Skin epidermis (tissue), 12 donors: ENCODE measurements around the gene BAIAP3.
"Not testable (repeated sequence)": the region's sequence is repeated elsewhere in the genome, so short reads cannot be mapped to it uniquely, and the experiment has no call there.

ENCODE experiments used
- H3K27ac ChIP-seq, 21 experiments: fragments of 200-600 bp; sonication (generic) in 11 of 21; one replicate each; pipeline ENCODE4 v1.5.0; 2020; ENCODE audit warnings: mild to moderate bottlenecking in 3 of 21, inconsistent platforms in 2 of 21, moderate library complexity in 2 of 21
- H3K4me3 ChIP-seq, 7 experiments: fragments of 200-600 bp; sonication (generic) in 2 of 7; one replicate each; pipeline ENCODE4 v1.5.0; 2020; ENCODE audit warnings: inconsistent platforms in 2 of 7, mild to moderate bottlenecking in 2 of 7, moderate library complexity in 1 of 7

Gene BAIAP3

DNA sequence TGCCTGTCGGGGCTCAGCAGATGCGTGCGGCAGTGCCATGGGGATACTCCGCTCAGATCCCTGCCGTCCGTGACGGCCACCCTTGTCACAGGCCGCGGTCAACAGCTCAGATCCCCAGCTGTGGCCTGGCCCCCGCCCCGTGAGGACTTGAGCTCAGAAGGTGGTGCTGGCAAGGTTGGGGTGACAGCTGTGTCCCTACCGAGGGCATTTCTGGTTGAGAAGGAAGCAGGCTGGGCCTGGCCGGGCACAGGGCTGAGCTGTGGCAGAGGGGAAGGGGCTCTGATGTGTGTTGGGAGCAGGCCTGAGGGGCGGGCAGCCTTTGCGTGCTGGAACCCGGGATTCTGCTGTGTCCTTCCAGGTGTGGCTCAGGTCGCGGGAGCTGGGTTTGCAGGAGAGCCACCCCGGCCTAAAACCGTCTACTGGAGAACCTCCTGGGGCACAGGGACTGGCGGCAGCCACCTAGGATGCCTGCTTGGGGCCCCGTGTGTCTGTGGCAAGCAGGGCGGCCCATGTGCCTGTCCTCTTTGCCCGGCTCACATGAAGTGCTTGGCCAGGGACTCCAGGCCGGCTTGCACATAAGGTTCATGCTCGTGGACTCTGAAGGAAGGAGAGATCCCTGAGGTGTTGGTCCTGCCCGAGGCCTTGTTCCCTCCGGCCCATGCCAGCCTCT is 18.9 kb upstream of the BAIAP3 start:
- H3K4me3 ChIP-seq, result no peak overlapping the region
- H3K27ac ChIP-seq, result no peak overlapping the region

DNA sequence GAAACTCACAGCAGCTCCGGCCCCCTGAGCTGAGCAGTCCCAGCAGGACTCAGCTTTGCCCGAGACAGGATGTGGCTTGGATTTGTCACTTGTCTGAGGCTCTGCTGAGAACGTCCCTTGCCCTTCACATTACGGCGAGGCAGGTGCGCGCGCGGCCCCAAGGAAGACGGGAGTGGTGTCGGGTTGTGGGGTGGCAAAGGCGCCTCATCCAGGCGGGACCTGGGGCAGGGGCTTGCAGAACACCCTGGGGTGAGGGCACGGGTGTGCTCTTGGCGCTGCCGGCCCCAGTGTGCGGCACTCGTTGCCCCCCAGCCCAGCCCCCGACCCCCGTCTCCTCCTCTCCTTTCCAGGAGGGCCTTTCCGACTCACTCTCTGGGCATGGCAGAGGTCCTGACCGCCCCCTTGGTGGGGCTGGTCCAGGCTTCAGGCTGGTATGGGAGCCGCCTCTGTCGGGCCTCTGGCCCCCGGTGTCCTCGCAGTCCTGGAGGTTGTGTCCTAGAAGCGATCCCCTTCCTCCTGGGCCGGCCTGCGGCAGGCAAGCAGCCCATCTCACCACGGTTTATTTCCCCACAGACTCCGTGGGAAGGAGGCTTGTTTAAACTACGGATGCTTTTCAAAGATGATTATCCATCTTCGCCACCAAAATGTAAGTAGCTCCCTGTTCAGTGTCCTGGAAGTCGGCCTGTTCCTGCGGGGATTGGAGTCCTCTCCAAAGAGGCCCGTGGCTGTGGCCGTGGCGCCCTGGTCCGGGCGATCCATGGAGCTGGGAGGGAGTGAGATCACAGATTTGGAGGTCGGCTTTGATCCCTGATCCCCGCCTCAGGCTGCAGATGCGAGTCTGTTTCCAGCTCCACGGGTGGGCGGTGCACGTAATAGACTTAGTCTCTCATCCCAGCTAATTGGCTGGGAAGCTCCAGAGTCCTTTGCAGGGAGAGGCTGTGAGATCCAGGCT is 18.1 kb upstream of the BAIAP3 start:
- no peak overlapping the region for H3K27ac ChIP-seq
- H3K4me3 ChIP-seq, result no peak overlapping the region

DNA sequence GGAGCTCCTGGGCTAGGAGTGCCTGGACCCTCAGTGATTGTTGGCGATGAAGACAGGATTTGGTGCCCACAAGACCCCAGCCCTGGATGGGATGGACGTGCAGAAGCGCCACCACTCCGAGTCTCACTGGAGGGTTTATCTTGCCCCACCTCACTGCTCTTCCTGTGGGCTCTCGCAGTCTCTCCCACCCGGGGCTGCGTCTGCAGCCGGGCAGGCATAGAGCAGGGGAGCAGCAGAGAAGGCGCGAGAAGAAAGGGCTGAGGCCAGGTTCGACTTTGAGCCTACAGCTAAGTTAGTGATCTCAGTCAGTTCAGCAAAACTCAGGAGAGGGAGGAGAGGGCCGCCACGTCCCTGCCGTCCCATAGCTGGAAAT is 17.4 kb upstream of the BAIAP3 start:
- H3K27ac ChIP-seq, result no peak overlapping the region
- no peak overlapping the region for H3K4me3 ChIP-seq

DNA sequence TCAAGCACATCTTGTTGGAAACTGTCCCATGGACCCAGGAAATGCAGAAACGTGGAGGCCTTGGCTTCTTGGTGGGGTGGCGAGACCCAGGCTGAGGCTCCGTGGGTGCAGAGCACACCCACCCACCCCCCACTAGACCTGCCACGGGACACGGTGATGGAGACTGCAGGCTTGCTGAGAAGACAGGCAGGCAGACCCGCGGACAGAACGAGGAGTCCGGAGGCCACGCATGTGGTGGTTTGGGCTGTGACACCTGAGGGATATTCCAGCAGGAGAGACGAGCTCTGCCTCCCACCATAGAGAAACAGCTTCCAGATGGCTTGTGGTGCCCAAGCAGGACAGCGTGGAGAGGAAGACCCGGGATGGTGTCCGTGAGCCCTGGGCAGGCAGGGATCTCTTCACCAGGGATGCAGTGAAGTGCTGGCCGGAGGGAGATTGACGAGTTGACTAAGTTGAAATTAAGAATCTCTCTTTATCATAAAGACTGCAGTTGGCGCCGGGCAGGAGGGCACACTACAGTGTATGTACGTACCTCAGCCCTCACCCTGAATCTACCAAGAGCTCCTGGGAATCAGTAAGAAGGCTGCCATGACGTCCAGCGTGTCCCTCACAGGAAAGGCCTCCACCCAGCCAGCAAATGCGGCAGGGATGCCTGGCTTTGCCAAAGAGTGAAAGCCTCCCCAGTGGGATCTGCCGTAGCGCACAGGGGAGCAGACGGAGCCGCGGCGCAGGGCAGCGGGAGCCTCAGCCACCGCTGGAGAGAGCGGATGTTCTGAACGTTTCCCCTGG is 15.8 kb upstream of the BAIAP3 start:
- no peak overlapping the region for H3K27ac ChIP-seq
- H3K4me3 ChIP-seq, result no peak overlapping the region

DNA sequence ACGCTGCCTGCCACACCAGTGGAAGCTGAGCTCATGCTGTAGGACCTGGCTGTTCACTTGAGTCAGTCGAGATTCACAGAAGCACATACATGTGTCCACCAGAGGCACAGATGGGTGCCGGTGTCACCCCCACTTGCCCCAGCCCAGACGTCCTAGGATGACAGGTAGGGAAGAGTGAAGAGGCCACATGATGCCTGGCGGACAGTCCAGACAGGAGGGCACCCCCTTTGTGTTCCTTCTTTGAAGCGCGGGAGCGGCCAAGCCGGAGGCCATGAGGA is 15.2 kb upstream of the BAIAP3 start:
- Histone ChIP-seq H3K27ac (no peak overlapping the region), H3K4me3 (no peak overlapping the region)

DNA sequence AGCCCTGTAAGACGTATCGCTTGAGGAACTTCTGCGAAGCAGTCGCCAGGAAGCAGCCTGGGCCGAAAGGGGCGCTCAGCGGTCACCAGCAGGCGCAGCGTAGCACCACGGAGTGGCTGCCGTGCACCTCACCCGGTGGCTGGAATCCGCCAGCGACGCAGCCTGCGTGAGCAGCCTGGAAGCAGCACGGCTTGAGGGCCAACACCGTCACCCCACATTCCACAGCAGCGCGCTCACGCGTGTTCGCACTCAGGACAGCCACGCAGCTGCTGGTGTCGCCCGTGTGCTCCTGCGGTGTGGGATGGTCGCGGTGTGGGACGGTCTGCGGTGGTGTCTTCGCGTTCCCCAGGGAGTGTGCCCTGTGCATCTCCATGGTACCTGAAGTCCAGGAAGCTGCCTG is 14.4 kb upstream of the BAIAP3 start:
- no peak overlapping the region for H3K4me3 ChIP-seq

DNA sequence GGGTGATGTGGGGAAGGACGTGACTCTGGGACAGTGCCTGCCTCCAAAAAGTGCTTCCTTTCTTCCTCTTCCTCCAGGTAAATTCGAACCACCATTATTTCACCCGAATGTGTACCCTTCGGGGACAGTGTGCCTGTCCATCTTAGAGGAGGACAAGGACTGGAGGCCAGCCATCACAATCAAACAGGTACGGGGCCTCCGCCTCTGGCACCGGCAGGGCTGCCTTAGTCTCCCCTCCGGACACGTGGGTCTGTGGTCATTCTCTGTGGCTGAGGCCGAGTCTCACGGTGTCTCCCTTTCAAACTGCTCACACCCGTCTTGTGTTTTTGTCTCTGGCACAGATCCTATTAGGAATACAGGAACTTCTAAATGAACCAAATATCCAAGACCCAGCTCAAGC is 13.3 kb upstream of the BAIAP3 start:
- H3K27ac ChIP-seq, result no peak overlapping the region
- no peak overlapping the region for H3K4me3 ChIP-seq

More for the DNA sequence above, 14.4 kb upstream of the BAIAP3 start:
- H3K27ac ChIP-seq, result no peak overlapping the region

DNA sequence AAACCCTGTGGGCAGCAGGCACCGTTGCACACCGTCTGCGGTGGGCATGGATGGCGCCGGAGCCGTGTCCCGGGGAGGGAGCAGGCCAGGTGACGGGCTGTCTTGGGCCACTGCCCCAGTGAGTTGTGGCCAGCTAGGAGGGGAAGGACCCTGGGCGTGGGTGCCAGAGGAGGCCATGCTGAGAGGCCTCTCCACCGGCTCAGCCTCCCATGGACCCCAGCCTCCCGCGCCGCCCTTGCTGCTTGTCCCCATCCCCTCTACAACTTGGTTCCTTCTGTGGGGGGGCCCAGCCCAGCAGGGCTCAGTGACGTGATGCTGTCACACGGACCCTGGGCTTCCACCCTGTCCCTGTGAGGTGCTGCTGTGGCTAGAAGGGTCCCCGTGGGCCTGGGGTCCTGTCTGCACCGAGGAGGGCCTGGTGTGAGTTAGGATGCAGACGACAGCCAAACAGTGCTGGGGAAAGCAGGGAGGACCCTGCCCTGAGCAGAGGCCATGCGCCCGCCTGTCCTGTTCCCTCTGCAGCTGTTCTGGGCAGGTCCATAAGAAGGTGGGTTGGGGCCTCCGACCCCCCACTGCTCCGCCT is 12.7 kb upstream of the BAIAP3 start:
- H3K4me3 ChIP-seq, result no peak overlapping the region
- no peak overlapping the region for H3K27ac ChIP-seq

DNA sequence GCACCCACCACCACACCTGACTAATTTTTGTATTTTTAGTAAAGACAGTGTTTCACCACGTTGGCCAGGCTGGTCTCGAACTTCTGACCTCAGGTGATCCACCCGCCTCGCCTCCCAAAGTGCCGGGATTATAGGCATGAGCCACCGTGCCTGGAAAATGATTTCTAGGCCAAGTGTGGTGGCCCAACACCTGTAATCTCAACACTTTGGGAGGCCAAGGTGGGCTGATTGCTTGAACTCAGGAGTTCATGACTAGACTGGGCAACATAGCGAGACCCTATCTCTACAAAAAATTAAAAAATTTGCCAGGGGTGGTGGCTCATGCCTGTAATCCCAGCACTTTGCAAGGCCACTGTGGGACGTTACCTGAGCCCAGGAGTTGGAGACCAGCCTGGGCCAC is 11.0 kb upstream of the BAIAP3 start:
- no peak overlapping the region for H3K27ac ChIP-seq

DNA sequence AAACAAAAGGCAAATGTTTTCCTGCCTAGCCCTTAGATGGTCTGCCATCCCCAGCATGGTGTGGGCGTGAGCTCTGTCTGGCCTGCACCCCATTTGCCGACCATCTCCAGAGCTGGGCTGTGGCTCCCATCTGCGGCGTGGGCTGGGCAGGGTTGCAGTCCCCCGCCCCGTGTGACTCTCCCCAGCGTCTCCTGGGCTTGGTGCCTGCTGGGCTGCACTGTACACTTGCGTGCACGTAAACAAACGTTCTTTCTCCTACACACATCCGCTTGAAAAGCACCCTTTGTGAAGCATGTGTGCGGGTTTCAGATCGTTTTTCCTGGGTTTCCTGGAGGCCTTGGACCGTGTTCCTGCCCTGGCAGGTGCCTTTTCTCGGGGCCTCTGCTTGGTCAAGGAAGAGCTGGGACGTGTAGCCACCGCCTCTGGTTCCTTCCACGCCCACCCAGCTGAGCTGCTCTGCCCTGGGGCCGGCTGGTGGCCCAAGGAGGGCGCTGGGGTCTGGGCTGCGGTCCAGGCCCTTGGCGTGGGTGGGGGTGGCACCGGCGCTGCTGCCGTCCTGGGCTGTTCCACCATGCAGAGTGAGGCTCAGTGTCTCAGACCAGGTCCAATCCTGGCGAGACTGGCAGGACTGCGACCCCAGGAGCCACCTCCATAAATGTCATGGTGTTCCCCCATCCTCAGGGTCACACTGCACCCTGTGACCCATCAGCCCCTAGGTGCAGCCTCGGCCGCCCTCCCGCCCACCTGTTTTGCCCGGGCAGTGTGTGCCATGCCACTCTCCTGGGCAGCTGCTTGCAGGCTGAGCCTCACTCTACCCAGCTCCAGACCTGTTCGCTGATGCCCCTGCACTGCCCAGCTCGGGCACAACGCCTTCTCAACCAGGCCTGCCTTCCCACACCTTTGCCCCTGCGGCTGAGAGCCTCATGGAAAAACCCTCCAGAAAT is 9.9 kb upstream of the BAIAP3 start:
- no peak overlapping the region for H3K27ac ChIP-seq

More for the DNA sequence above, 11.0 kb upstream of the BAIAP3 start:
- no peak overlapping the region for H3K4me3 ChIP-seq

DNA sequence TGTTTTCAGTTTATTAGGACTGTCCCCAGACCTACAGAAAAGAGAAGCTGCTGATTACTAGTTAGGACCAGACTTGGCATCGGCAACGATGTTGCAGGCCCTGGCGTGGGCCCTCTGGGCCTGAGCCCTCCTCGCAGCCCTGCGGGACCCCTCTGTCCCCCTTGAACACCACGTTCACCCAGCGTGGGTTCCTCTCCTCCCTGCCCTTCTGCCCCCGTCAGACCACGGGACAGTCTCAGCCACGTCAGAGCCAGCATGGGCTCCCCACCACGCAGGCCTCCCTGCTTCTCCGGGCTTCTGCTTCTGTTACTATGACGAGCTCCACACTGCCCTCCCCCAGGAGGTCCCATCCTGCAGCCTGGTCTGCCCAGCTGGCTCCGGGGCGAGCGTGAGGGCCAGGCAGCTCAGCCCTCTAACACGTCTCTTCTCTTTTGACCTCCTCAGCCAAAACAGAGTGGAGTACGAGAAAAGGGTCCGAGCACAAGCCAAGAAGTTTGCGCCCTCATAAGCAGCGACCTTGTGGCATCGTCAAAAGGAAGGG is 9.1 kb upstream of the BAIAP3 start:
- no peak overlapping the region for H3K27ac ChIP-seq
- no peak overlapping the region for H3K4me3 ChIP-seq

More for the DNA sequence above, 9.9 kb upstream of the BAIAP3 start:
- no peak overlapping the region for H3K4me3 ChIP-seq

DNA sequence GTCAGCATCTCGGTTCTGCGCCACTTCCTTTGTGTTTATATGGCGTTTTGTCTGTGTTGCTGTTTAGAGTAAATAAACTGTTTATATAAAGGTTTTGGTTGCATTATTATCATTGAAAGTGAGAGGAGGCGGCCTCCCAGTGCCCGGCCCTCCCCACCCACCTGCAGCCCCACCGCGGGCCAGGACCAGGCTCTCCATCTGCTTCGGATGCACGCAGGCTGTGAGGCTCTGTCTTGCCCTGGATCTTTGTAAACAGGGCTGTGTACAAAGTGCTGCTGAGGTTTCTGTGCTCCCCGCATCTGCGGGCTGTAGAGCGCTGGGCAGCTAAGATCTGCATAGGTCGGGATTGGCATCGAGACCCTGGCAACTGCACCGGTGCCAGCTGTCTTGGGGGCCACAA is 8.2 kb upstream of the BAIAP3 start:
- Histone ChIP-seq H3K4me3 (no peak overlapping the region), H3K27ac (no peak overlapping the region)

DNA sequence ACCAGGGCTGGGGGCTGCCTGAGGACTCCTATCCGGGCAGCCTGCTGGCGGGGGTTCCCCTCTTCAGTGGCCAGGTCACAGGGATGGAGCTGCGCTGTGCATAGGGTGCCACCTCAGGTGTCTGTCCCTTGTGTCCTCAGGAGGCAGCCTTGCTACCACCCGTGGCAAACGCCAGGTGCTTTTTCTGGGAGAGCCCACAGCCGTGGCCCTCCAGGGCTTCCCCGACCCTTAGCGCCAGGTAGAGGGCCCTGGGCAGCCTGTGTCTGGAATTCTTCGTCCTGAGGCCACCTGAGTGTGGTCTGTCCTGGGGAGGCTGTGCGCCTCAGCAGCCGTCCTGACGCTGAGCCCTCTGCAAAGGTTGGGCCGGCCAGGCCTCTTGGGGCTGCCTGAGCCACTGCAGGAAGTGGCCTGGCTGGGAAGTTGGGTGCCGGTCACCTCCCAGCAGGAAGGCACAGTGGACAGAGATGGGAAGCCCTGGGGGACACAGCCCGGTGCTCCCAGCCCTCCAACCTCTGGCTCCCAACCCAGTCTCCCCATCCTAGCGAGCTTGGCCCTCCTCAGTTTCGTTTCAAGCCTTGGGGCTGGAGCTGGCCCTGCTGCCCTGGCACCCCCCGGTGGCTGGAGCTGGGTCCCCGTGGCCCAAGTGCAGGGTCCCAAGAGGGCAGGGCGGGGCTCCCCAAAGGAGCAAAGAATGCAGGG is 7.6 kb upstream of the BAIAP3 start:
- no peak overlapping the region for H3K27ac ChIP-seq
- no peak overlapping the region for H3K4me3 ChIP-seq

DNA sequence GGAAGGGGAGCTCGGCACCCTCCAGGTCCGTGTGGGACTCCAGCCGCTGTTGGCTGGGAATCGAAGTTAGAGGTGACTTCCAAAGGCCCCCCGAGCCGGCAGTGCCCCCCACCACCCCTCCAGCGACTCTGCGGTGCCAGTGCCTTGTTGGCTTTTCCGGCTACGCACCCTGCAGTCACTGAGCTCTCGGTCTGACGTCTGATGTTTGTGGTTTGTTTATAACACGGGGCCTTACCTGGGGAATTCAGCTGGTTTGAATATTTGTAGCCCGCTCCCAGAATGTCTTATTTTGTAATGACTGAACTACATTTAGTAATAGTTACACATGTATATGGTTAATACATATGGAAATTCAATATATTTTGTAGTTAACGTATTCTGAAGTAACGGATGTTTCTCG is 7.1 kb upstream of the BAIAP3 start:
- H3K4me3 ChIP-seq, result no peak overlapping the region
- H3K27ac ChIP-seq, result no peak overlapping the region

DNA sequence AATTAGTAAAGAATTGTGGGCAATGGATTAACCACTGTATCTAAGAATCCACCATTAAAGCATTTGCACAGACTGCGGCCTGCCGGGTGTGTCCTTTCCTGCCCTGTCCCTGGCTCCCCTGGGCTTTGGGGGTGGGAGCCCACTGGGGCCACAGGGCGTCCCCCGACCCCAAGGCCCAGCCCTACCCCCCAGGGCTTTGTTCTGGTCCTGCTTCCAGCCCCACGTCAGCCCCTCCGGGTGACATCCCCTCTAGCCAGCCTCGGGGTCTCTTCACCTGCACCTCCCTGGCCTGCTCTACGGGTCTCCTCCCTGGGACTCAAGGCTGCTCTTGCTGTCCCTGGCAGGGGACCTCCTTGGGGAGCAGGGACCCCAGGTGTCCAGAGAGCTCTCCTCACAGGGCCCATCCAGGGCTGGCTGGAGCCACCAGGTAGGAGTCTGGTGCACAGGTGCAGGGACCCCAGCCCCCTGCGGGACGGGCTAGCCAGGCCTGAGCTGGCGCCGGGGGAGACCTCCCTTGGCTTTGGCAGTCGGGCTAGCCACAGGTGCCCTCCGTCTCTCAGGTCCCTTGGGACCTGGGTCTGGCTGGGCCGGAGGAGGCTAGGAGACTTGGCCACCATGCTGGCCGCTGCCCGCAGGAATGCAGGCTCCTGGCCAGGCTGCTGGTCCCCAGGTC is 6.4 kb upstream of the BAIAP3 start:
- no peak overlapping the region for H3K27ac ChIP-seq

DNA sequence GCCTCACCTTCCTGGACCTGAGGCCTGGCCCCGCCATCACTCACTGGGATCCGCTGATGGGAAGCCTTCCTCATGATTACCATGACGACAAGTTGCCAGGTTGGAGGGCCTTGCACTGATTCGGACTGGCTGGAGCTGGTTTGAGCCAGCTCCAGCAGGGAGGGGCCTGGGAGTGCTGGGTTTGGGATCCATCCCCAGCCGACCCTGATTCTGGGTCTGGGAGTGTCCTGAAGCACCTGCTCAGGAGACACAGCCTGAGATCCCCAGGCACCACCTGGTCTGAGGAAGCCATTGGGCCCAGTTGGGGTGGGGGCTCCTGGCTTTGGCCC is 5.9 kb upstream of the BAIAP3 start:
- H3K27ac ChIP-seq, result no peak overlapping the region
- no peak overlapping the region for H3K4me3 ChIP-seq

More for the DNA sequence above, 6.4 kb upstream of the BAIAP3 start:
- H3K4me3 ChIP-seq, result no peak overlapping the region

DNA sequence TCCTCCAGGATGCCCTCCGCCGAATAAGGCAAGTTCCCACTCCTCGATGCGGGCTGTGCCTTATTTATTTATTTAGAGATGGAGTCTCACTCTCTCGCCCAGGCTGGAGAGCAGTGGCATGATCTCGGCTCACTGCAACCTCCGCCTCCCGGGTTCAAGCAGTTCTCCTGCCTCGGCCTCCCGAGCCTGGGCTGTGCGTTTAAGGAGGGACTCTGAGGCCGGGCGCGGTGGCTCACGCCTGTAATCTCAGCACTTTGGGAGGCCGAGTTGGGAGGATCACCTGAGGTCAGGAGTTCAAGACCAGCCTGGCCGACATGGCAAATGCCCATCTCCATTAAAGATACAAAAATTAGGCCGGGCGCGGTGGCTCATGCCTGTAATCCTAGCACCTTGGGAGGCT is 5.3 kb upstream of the BAIAP3 start:
- H3K4me3 ChIP-seq, H3K27ac ChIP-seq: not testable (repeated sequence)

DNA sequence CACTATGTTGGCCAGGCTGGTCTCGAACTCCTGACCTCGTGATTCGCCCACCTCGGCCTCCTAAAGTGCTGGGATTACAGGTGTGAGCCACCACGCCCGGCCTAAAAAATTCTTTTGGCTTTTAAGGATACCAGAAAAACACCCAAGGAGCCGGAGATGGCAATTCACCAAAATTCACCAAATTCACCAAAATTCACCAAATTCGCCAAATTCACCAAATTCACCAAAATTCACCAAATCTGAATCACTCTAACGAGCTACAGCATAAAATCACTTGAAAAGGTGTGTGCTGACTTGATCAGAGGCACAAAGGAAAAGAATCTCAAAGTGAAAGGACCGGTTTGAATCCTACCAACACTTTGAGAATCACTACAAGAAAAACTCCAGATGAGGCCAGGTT is 4.5 kb upstream of the BAIAP3 start:
- not testable (repeated sequence) for H3K27ac ChIP-seq, H3K4me3 ChIP-seq
